ENCODE data around the gene PCGF3.

The PCGF3 gene

GRCh38 chr4:675980-676870, 29.4 kb upstream of the PCGF3 start:
- Histone ChIP-seq H3K4me3 (ENCODE audit: low read length) (no peak overlapping the region), H3K27ac (ENCODE audit: low read depth, low read length) (no peak overlapping the region)

GRCh38 chr4:676871-677235, 28.8 kb upstream of the PCGF3 start:
- no peak overlapping the region for H3K9ac ChIP-seq (ENCODE audit: low read length)
- H3K27ac ChIP-seq (ENCODE audit: low read depth, low read length) = no peak overlapping the region
- no peak overlapping the region for H3K23ac ChIP-seq (ENCODE audit: low read length)
- H3K56ac ChIP-seq (ENCODE audit: low read length) = no peak overlapping the region
- no peak overlapping the region for H2AK5ac ChIP-seq (ENCODE audit: low read length)
- H3K79me1 ChIP-seq (ENCODE audit: low read length) = peaks cover 7% of the 10 kb centered on the region
- no peaks in the 10 kb centered on the region for H3K36me3 ChIP-seq (ENCODE audit: control insufficient read depth, insufficient read depth, low read length)
- H3K18ac ChIP-seq (ENCODE audit: low read length) = no peak overlapping the region
- no peak for DNase-seq
- no peak overlapping the region for H4K5ac ChIP-seq (ENCODE audit: low read length)
- no peak overlapping the region for H3K4me2 ChIP-seq (ENCODE audit: low read length)
- no peak overlapping the region for H2BK120ac ChIP-seq (ENCODE audit: low read depth, low read length)
- H3K4me1 ChIP-seq (ENCODE audit: control insufficient read depth, low read depth, low read length) = peaks cover 3% of the 10 kb centered on the region
- H3K4me3 ChIP-seq (ENCODE audit: low read length) = no peak overlapping the region
- H4K8ac ChIP-seq (ENCODE audit: low read depth, low read length) = no peak overlapping the region
- peaks cover 6% of the 10 kb centered on the region for H3K79me2 ChIP-seq (ENCODE audit: control insufficient read depth, insufficient read depth, low read length)
- H3K27me3 ChIP-seq (ENCODE audit: insufficient read depth, low read length, poor library complexity) = no peaks in the 10 kb centered on the region
- no CpG with 5 or more reads among the region's 8 CpGs for WGBS (ENCODE audit: extremely low coverage, insufficient coverage, low lambda C conversion rate)
- no peak overlapping the region for H2BK15ac ChIP-seq (replicated peaks; ENCODE audit: low read depth)
- H3K4ac ChIP-seq (ENCODE audit: low read depth, low read length) = no peak overlapping the region
- H2BK5ac ChIP-seq (ENCODE audit: low read length) = no peak overlapping the region

More at GRCh38 chr4:675980-676870, 29.4 kb upstream of the PCGF3 start:
- Histone ChIP-seq H3K56ac (ENCODE audit: low read length) (no peak overlapping the region), H2BK5ac (ENCODE audit: low read length) (no peak overlapping the region), H3K4me2 (ENCODE audit: low read length) (no peak overlapping the region), H3K79me2 (ENCODE audit: control insufficient read depth, insufficient read depth, low read length) (peaks cover 6% of the 10 kb centered on the region), H4K5ac (ENCODE audit: low read length) (no peak overlapping the region), H3K27me3 (ENCODE audit: insufficient read depth, low read length, poor library complexity) (no peaks in the 10 kb centered on the region), H2BK15ac (replicated peaks; ENCODE audit: low read depth) (no peak overlapping the region), H3K9ac (ENCODE audit: low read length) (no peak overlapping the region), H3K79me1 (ENCODE audit: low read length) (peaks cover 7% of the 10 kb centered on the region), H2AK5ac (ENCODE audit: low read length) (no peak overlapping the region), H3K4ac (ENCODE audit: low read depth, low read length) (no peak overlapping the region), H3K23ac (ENCODE audit: low read length) (no peak overlapping the region), H4K8ac (ENCODE audit: low read depth, low read length) (no peak overlapping the region), H3K18ac (ENCODE audit: low read length) (no peak overlapping the region), H3K36me3 (ENCODE audit: control insufficient read depth, insufficient read depth, low read length) (peaks cover 3% of the 10 kb centered on the region), H2BK120ac (ENCODE audit: low read depth, low read length) (no peak overlapping the region), H3K4me1 (ENCODE audit: control insufficient read depth, low read depth, low read length) (peaks cover 3% of the 10 kb centered on the region)
- WGBS (ENCODE audit: extremely low coverage, insufficient coverage, low lambda C conversion rate) = no CpG with 5 or more reads among the region's 19 CpGs
- no peak for DNase-seq

- H3K79me2 ChIP-seq (ENCODE audit: control insufficient read depth, insufficient read depth, low read length) = peaks cover 6% of the 10 kb centered on the region
- no CpG with 5 or more reads among the region's 26 CpGs for WGBS (ENCODE audit: extremely low coverage, insufficient coverage, low lambda C conversion rate)
- DNase-seq = no peak
- no peak overlapping the region for H3K23ac ChIP-seq (ENCODE audit: low read length)
- peaks cover 3% of the 10 kb centered on the region for H3K4me1 ChIP-seq (ENCODE audit: control insufficient read depth, low read depth, low read length)
- H3K4me2 ChIP-seq (ENCODE audit: low read length) = no peak overlapping the region
- peaks cover 7% of the 10 kb centered on the region for H3K79me1 ChIP-seq (ENCODE audit: low read length)
- no peak overlapping the region for H2BK15ac ChIP-seq (replicated peaks; ENCODE audit: low read depth)
- H2AK5ac ChIP-seq (ENCODE audit: low read length) = no peak overlapping the region
- no peaks in the 10 kb centered on the region for H3K27me3 ChIP-seq (ENCODE audit: insufficient read depth, low read length, poor library complexity)
- H4K5ac ChIP-seq (ENCODE audit: low read length) = no peak overlapping the region
- H2BK120ac ChIP-seq (ENCODE audit: low read depth, low read length) = no peak overlapping the region
- H3K4me3 ChIP-seq (ENCODE audit: low read length) = no peak overlapping the region
- no peak overlapping the region for H2BK5ac ChIP-seq (ENCODE audit: low read length)
- no peak overlapping the region for H4K8ac ChIP-seq (ENCODE audit: low read depth, low read length)
- no peaks in the 10 kb centered on the region for H3K36me3 ChIP-seq (ENCODE audit: control insufficient read depth, insufficient read depth, low read length)
- no peak overlapping the region for H3K9ac ChIP-seq (ENCODE audit: low read length)
- H3K18ac ChIP-seq (ENCODE audit: low read length) = no peak overlapping the region
- no peak overlapping the region for H3K56ac ChIP-seq (ENCODE audit: low read length)
- no peak overlapping the region for H3K27ac ChIP-seq (ENCODE audit: low read depth, low read length)
- no peak overlapping the region for H3K4ac ChIP-seq (ENCODE audit: low read depth, low read length)
Measured at GRCh38 chr4:677431-678293, 28.0 kb upstream of the PCGF3 start.

- Histone ChIP-seq H3K23ac (ENCODE audit: low read length) (no peak overlapping the region), H2BK15ac (replicated peaks; ENCODE audit: low read depth) (no peak overlapping the region), H2AK5ac (ENCODE audit: low read length) (no peak overlapping the region), H2BK5ac (ENCODE audit: low read length) (no peak overlapping the region), H3K27me3 (ENCODE audit: insufficient read depth, low read length, poor library complexity) (no peaks in the 10 kb centered on the region), H2BK120ac (ENCODE audit: low read depth, low read length) (no peak overlapping the region), H3K9ac (ENCODE audit: low read length) (no peak overlapping the region), H3K4me2 (ENCODE audit: low read length) (no peak overlapping the region), H3K4me3 (ENCODE audit: low read length) (no peak overlapping the region), H3K4ac (ENCODE audit: low read depth, low read length) (no peak overlapping the region), H3K56ac (ENCODE audit: low read length) (no peak overlapping the region), H3K18ac (ENCODE audit: low read length) (no peak overlapping the region), H3K79me2 (ENCODE audit: control insufficient read depth, insufficient read depth, low read length) (peaks cover 1% of the 10 kb centered on the region), H4K8ac (ENCODE audit: low read depth, low read length) (no peak overlapping the region), H3K4me1 (ENCODE audit: control insufficient read depth, low read depth, low read length) (no peaks in the 10 kb centered on the region), H4K5ac (ENCODE audit: low read length) (no peak overlapping the region), H3K36me3 (ENCODE audit: control insufficient read depth, insufficient read depth, low read length) (no peaks in the 10 kb centered on the region), H3K27ac (ENCODE audit: low read depth, low read length) (no peak overlapping the region), H3K79me1 (ENCODE audit: low read length) (peaks cover 2% of the 10 kb centered on the region)
- DNase-seq = no peak
- no CpG with 5 or more reads among the region's 14 CpGs for WGBS (ENCODE audit: extremely low coverage, insufficient coverage, low lambda C conversion rate)
Measured at GRCh38 chr4:678331-679103, 27.1 kb upstream of the PCGF3 start.

- no peak overlapping the region for H3K4ac ChIP-seq (ENCODE audit: low read depth, low read length)
- peaks cover 2% of the 10 kb centered on the region for H3K79me1 ChIP-seq (ENCODE audit: low read length)
- H3K4me1 ChIP-seq (ENCODE audit: control insufficient read depth, low read depth, low read length) = peaks cover 1% of the 10 kb centered on the region
- no peak overlapping the region for H4K5ac ChIP-seq (ENCODE audit: low read length)
- H2BK120ac ChIP-seq (ENCODE audit: low read depth, low read length) = no peak overlapping the region
- H3K56ac ChIP-seq (ENCODE audit: low read length) = no peak overlapping the region
- no peak overlapping the region for H3K9ac ChIP-seq (ENCODE audit: low read length)
- H2BK5ac ChIP-seq (ENCODE audit: low read length) = no peak overlapping the region
- no peaks in the 10 kb centered on the region for H3K36me3 ChIP-seq (ENCODE audit: control insufficient read depth, insufficient read depth, low read length)
- no peaks in the 10 kb centered on the region for H3K27me3 ChIP-seq (ENCODE audit: insufficient read depth, low read length, poor library complexity)
- no peak overlapping the region for H2BK15ac ChIP-seq (replicated peaks; ENCODE audit: low read depth)
- WGBS (ENCODE audit: extremely low coverage, insufficient coverage, low lambda C conversion rate) = no CpG with 5 or more reads among the region's 13 CpGs
- no peak overlapping the region for H3K18ac ChIP-seq (ENCODE audit: low read length)
- no peak overlapping the region for H3K27ac ChIP-seq (ENCODE audit: low read depth, low read length)
- no peak overlapping the region for H3K4me2 ChIP-seq (ENCODE audit: low read length)
- H4K8ac ChIP-seq (ENCODE audit: low read depth, low read length) = no peak overlapping the region
- DNase-seq = no peak
- no peak overlapping the region for H3K4me3 ChIP-seq (ENCODE audit: low read length)
- H3K23ac ChIP-seq (ENCODE audit: low read length) = no peak overlapping the region
- H2AK5ac ChIP-seq (ENCODE audit: low read length) = no peak overlapping the region
- no peaks in the 10 kb centered on the region for H3K79me2 ChIP-seq (ENCODE audit: control insufficient read depth, insufficient read depth, low read length)
Measured at GRCh38 chr4:679104-679481, 26.5 kb upstream of the PCGF3 start.
